SH-SY5Y (cell line): Measurements from ENCODE around the gene FGA.

Experiments used
- GATA2 ChIP-seq: IDR thresholded peaks from 2 replicates; pipeline ENCODE4 v1.6.1; 2011; ENCODE audit warnings: mild to moderate bottlenecking, low read depth, low read length
- GATA3 ChIP-seq: IDR thresholded peaks from 2 replicates; pipeline ENCODE4 v1.6.1; 2011; ENCODE audit warnings: low read depth, mild to moderate bottlenecking, low read length, moderate library complexity

DNA sequence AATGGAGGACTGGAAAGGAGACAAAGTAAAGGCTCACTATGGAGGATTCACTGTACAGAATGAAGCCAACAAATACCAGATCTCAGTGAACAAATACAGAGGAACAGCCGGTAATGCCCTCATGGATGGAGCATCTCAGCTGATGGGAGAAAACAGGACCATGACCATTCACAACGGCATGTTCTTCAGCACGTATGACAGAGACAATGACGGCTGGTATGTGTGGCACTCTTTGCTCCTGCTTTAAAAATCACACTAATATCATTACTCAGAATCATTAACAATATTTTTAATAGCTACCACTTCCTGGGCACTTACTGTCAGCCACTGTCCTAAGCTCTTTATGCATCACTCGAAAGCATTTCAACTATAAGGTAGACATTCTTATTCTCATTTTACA, 21.0 kb downstream of the FGA start:
- TF ChIP-seq GATA2 (no peak), GATA3 (no peak)
